HAP-1 (cell line): ENCODE data around the gene SLC10A1.
"Not testable (repeated sequence)": the region's sequence is repeated elsewhere in the genome, so short reads cannot be mapped to it uniquely, and the experiment has no call there.

ENCODE experiments used
- DNase-seq, 2 experiments: peaks; one replicate each; pipeline ENCODE4 v3.0.0-alpha.2; 2016 to 2020; ENCODE audit warnings: low spot score in 2 of 2
- H3K27me3 ChIP-seq: fragments of 250-450 bp; sonication (Bioruptor Pico); 2 replicates; pipeline ENCODE4 v1.5.1; 2020; ENCODE audit warnings: low read depth, mild to moderate bottlenecking, moderate library complexity
- H3K36me3 ChIP-seq: fragments of 250-450 bp; sonication (Bioruptor Pico); replicated peaks from 2 replicates; pipeline ENCODE4 v1.5.1; 2020; ENCODE audit warnings: mild to moderate bottlenecking
- H3K4me1 ChIP-seq: fragments of 250-450 bp; sonication (Bioruptor Pico); 2 replicates; pipeline ENCODE4 v1.5.1; 2020; ENCODE audit warnings: mild to moderate bottlenecking
- H3K4me3 ChIP-seq: fragments of 250-450 bp; sonication (Bioruptor Pico); 2 replicates; pipeline ENCODE4 v1.5.1; 2020; ENCODE audit warnings: mild to moderate bottlenecking, moderate library complexity
- H3K9me3 ChIP-seq: fragments of 250-450 bp; sonication (Bioruptor Pico); 2 replicates; pipeline ENCODE4 v1.5.1; 2020; ENCODE audit warnings: mild to moderate bottlenecking, moderate library complexity
- in situ Hi-C: fragments of 300-500 bp; cut with MboI; formaldehyde crosslinking; loops from 3 replicates; pipeline ENCODE4 v1.14.3; 2020; ENCODE audit warnings: low sequenced_read_pairs, inconsistent platforms, mixed read lengths

Gene SLC10A1

GRCh38 chr14:69818758-69819191 lies 21.7 kb upstream of the SLC10A1 start:
- H3K36me3 ChIP-seq: no peaks in the 10 kb centered on the region
- DNase-seq: peak; percentile 58 to 76
- no peaks in the 10 kb centered on the region for H3K9me3 ChIP-seq
- no peak overlapping the region for H3K4me3 ChIP-seq
- H3K4me1 ChIP-seq: no peaks in the 10 kb centered on the region
- peaks cover 33% of the 10 kb centered on the region for H3K27me3 ChIP-seq
- in situ Hi-C loops: loop anchor here (5.0 kb wide), 1 partner anchor 209 kb away; no protein-coding TSS in a partner anchor

GRCh38 chr14:69816216-69816615 lies 19.2 kb upstream of the SLC10A1 start:
- in situ Hi-C loops: loop anchor here (5.0 kb wide), 1 partner anchor 211 kb away; no protein-coding TSS in a partner anchor
- DNase-seq: no peak
- Histone ChIP-seq H3K9me3 (no peaks in the 10 kb centered on the region), H3K4me1 (no peaks in the 10 kb centered on the region), H3K36me3 (no peaks in the 10 kb centered on the region), H3K4me3 (no peak overlapping the region), H3K27me3 (peaks cover 41% of the 10 kb centered on the region)

DNA sequence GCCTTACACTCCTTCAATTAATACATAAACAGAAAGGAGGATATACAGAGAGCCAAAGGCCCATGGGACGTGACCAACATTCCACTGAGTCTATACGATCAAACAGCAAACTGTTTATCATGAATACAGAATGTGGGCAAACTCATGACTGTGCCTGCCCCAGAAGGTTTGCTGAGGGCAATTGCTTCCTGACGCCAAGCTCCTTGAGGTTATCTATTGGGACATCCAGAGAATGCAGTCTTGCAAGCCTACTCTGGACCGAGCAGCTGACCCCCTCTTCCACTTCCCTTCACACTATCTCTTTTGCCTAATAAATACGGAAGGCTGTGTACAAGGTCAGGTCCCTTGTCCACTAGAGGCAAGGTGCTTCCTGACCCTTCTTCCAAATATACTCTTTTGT lies 18.5 kb upstream of the SLC10A1 start:
- H3K4me1 ChIP-seq: no peaks in the 10 kb centered on the region
- H3K27me3 ChIP-seq: peaks cover 41% of the 10 kb centered on the region
- no peak for DNase-seq
- H3K36me3 ChIP-seq: no peaks in the 10 kb centered on the region
- H3K4me3 ChIP-seq: no peak overlapping the region
- no peaks in the 10 kb centered on the region for H3K9me3 ChIP-seq
- in situ Hi-C loops: loop anchor here (5.0 kb wide), 1 partner anchor 212 kb away; no protein-coding TSS in a partner anchor

- Histone ChIP-seq H3K9me3 (no peaks in the 10 kb centered on the region), H3K4me1 (no peaks in the 10 kb centered on the region), H3K27me3 (peaks cover 41% of the 10 kb centered on the region), H3K4me3 (no peak overlapping the region), H3K36me3 (no peaks in the 10 kb centered on the region)
- DNase-seq: no peak
- in situ Hi-C loops: no loop called here
These were observed 17.4 kb upstream of the SLC10A1 start for GRCh38 chr14:69814397-69814796.

- DNase-seq, in situ Hi-C loops, H3K4me3 ChIP-seq, H3K4me1 ChIP-seq, H3K36me3 ChIP-seq, H3K9me3 ChIP-seq: not testable (repeated sequence)
- H3K27me3 ChIP-seq: peaks cover 39% of the 10 kb centered on the region
These were observed 16.3 kb upstream of the SLC10A1 start for GRCh38 chr14:69813346-69813745.

- Histone ChIP-seq H3K4me1 (no peaks in the 10 kb centered on the region), H3K4me3 (no peak overlapping the region), H3K27me3 (peaks cover 35% of the 10 kb centered on the region), H3K9me3 (no peaks in the 10 kb centered on the region), H3K36me3 (no peaks in the 10 kb centered on the region)
- peak; percentile 7 to 24 for DNase-seq
- in situ Hi-C loops: no loop called here
These were observed 15.7 kb upstream of the SLC10A1 start for GRCh38 chr14:69812711-69813110.

- in situ Hi-C loops: no loop called here
- Histone ChIP-seq H3K4me1 (no peaks in the 10 kb centered on the region), H3K36me3 (no peaks in the 10 kb centered on the region), H3K4me3 (no peak overlapping the region), H3K9me3 (no peaks in the 10 kb centered on the region), H3K27me3 (peaks cover 32% of the 10 kb centered on the region)
- DNase-seq: no peak
These were observed 14.8 kb upstream of the SLC10A1 start for GRCh38 chr14:69811868-69812252.

GRCh38 chr14:69811227-69811867 lies 14.3 kb upstream of the SLC10A1 start:
- in situ Hi-C loops: no loop called here
- no peak for DNase-seq
- Histone ChIP-seq H3K27me3 (peaks cover 28% of the 10 kb centered on the region), H3K4me3 (no peak overlapping the region), H3K4me1 (no peaks in the 10 kb centered on the region), H3K9me3 (no peaks in the 10 kb centered on the region), H3K36me3 (no peaks in the 10 kb centered on the region)

- in situ Hi-C loops: no loop called here
- DNase-seq: no peak
- H3K27me3 ChIP-seq: peaks cover 16% of the 10 kb centered on the region
- H3K9me3 ChIP-seq: no peaks in the 10 kb centered on the region
- no peaks in the 10 kb centered on the region for H3K4me1 ChIP-seq
- no peaks in the 10 kb centered on the region for H3K36me3 ChIP-seq
- no peak overlapping the region for H3K4me3 ChIP-seq
These were observed 12.1 kb upstream of the SLC10A1 start for GRCh38 chr14:69808919-69809808.

GRCh38 chr14:69807192-69807591 lies 10.2 kb upstream of the SLC10A1 start:
- Histone ChIP-seq H3K9me3 (no peaks in the 10 kb centered on the region), H3K27me3 (no peaks in the 10 kb centered on the region; the same call in 1 of the 2 replicates), H3K36me3 (no peaks in the 10 kb centered on the region), H3K4me1 (no peaks in the 10 kb centered on the region), H3K4me3 (no peak overlapping the region)
- no peak for DNase-seq
- in situ Hi-C loops: no loop called here

DNA sequence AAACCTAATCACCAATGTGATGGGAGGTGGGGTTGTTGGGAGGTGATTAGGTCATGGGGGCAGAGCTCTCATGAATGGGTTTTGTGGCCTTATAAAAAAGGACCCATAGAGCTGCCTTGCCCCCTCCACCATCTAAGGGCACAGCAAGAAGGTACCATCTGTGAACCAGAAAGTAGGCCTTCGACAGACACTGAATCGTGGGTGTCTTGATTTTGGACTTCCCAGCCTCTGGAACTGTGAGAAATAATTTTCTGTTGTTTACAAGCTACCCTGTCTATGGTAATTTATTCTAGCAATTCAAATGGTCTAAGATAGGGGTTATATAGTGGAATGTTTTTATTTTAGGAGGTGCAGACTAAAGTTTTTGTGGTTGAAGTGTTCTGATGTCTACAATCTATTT lies 7.9 kb upstream of the SLC10A1 start:
- Histone ChIP-seq H3K4me3 (no peak overlapping the region), H3K36me3 (no peaks in the 10 kb centered on the region), H3K9me3 (no peaks in the 10 kb centered on the region), H3K27me3 (peaks cover 3% of the 10 kb centered on the region), H3K4me1 (no peaks in the 10 kb centered on the region)
- DNase-seq: no peak
- in situ Hi-C loops: no loop called here

DNA sequence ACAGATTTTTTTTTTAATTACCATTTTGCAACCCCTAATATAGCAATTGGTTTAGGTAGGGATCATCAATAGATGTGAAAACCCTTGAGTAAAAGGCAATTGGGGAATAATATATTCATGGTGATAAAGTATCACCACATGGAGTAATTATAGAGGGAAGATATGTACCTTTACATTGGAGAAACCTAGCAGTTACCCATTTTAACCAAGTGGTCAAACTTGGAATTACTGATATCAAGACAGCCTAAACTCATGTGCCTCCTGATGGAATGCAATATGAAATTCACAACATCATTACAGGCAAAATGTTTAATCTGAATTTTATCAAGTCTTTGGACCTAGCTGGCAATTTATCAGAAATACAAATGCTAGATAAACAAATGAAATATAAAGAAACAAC lies 6.7 kb upstream of the SLC10A1 start:
- H3K4me3 ChIP-seq: no peak overlapping the region
- in situ Hi-C loops: no loop called here
- H3K36me3 ChIP-seq: no peaks in the 10 kb centered on the region
- H3K27me3 ChIP-seq: peaks cover 3% of the 10 kb centered on the region
- H3K4me1 ChIP-seq: no peaks in the 10 kb centered on the region
- no peaks in the 10 kb centered on the region for H3K9me3 ChIP-seq
- no peak for DNase-seq

- in situ Hi-C loops: no loop called here
- Histone ChIP-seq H3K36me3 (no peaks in the 10 kb centered on the region), H3K4me3 (no peak overlapping the region), H3K27me3 (peaks cover 3% of the 10 kb centered on the region; the same call in 1 of the 2 replicates), H3K9me3 (no peaks in the 10 kb centered on the region), H3K4me1 (no peaks in the 10 kb centered on the region)
- DNase-seq: no peak
These were observed 1.3 kb upstream of the SLC10A1 start for GRCh38 chr14:69798339-69798735.
